Colonic mucosa (tissue), 4 donors: Measurements from ENCODE around the gene XXYLT1. TPM values are rescaled to one million over a fixed set of nuclear protein-coding genes. Genes with fewer than 3 reads are reported as not detected.

Experiments
- DNase-seq: peaks from one replicate; pipeline ENCODE4 v3.0.0-alpha.2; 2020
- H3K27ac ChIP-seq: fragments of 200-600 bp; one replicate; pipeline ENCODE4 v1.8.0; 2021
- H3K27me3 ChIP-seq: fragments of 200-600 bp; one replicate; pipeline ENCODE4 v1.8.0; 2021
- H3K36me3 ChIP-seq: fragments of 200-600 bp; one replicate; pipeline ENCODE4 v1.8.0; 2021
- H3K4me1 ChIP-seq: fragments of 200-600 bp; one replicate; pipeline ENCODE4 v1.8.0; 2021; ENCODE audit warnings: mild to moderate bottlenecking
- H3K4me3 ChIP-seq: fragments of 200-600 bp; one replicate; pipeline ENCODE4 v1.8.0; 2021
- H3K9ac ChIP-seq, 2 donors: one replicate each; pipeline ENCODE4 v1.7.0; 2013; ENCODE audit warnings: control low read depth in 2 of 2, low read depth in 2 of 2, low read length in 2 of 2
- H3K9me3 ChIP-seq: fragments of 200-600 bp; one replicate; pipeline ENCODE4 v1.8.0; 2021
- intact Hi-C: fragments of 100-400 bp; cut with DNase I; formaldehyde crosslinking; loops from one replicate; pipeline ENCODE4 v1.14.1; 2022
- total RNA-seq, 2 donors: library from RNA; stranded (reverse); fragmentation: NEBNext Ultra II Directional in 1 of 2; extraction: Animal tissue kit (Norgen Biotek cat#: 25700) in 1 of 2; gene quantifications; one replicate each; pipeline ENCODE4 v1.2.1, GENCODE V29; 2021
- TF ChIP-seq, protein P1 (sequence below): fragments of 200-600 bp; IDR thresholded peaks from one replicate; pipeline ENCODE4 v1.8.0; 2022; ENCODE audit warnings: antibody characterized with exemption, mild to moderate bottlenecking
- donor health status: healthy.
- donor health status: DM: no; HTN: no; CAD: no.
- donor health status: DM: no; HTN: no; CAD: no.

XXYLT1 gene
- total RNA-seq, 2 donors from 2014 or later: 8.3 to 10.9 TPM

DNA sequence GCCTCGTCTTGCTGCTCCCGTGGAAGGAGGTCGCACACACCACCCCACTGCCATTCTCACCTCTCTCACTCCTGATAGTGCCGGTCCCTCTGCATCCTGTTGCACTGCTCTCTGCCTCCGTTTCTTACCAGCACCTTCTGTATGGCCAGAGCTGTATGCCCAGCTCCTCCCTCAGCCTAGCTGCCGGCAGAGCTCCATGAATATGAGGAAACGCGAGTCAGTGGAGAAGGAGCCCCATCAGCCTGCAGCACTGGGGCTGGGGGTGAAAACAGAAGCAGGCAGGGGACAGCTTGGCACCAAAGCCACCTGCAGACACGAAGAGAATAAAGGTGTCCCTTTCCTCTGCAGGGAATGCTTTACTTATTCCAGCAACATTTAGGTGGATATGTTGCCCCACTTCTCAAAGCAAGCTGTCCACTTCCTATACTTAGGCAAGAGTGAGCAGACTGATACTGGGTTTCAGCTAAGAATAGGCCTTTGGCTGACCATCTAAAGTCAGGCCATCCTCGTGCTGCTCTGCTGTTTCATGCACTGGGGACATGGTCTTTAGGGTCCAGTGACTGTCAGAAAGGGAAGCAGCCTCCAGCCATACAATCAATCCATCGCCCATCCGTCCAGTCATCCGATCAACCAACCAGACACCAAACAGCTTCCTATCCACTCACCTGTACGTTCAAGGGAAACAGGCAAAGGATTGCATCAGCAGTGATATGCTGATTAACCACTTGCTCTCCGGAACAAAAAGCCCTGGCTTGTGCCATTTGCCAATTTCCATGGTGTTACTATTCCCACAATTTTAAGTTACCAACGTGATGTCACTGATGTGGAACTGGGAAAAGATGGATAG, 222.7 kb downstream of the XXYLT1 start:
- DNase-seq: no peak
- Histone ChIP-seq H3K4me3 (no peak overlapping the region), H3K9me3 (no peaks in the 10 kb centered on the region), H3K27ac (no peak overlapping the region), H3K9ac (no peak overlapping the region), H3K36me3 (no peaks in the 10 kb centered on the region), H3K27me3 (no peaks in the 10 kb centered on the region), H3K4me1 (no peaks in the 10 kb centered on the region)
- TF ChIP-seq, protein P1, sequence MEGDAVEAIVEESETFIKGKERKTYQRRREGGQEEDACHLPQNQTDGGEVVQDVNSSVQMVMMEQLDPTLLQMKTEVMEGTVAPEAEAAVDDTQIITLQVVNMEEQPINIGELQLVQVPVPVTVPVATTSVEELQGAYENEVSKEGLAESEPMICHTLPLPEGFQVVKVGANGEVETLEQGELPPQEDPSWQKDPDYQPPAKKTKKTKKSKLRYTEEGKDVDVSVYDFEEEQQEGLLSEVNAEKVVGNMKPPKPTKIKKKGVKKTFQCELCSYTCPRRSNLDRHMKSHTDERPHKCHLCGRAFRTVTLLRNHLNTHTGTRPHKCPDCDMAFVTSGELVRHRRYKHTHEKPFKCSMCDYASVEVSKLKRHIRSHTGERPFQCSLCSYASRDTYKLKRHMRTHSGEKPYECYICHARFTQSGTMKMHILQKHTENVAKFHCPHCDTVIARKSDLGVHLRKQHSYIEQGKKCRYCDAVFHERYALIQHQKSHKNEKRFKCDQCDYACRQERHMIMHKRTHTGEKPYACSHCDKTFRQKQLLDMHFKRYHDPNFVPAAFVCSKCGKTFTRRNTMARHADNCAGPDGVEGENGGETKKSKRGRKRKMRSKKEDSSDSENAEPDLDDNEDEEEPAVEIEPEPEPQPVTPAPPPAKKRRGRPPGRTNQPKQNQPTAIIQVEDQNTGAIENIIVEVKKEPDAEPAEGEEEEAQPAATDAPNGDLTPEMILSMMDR: no peak
- intact Hi-C loops: no loop called here

DNA sequence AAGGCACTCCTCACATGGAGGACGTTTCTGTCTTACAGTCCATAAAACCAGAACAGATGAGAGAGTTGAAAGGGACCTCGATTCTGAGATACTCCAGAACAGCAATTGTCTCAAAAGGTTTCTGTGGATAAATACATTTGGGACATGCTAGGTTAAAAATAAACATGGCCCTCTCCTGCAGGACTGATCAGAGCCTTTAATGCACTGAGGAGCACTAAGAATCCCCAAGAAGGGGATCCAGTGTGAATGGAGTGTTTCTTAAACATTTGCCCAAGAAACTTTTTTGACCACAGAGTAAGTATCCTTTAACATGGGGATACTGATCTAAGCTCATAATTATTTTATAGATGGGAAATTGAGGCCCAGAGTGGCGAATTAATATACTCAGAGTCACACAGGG, 223.4 kb downstream of the XXYLT1 start:
- DNase-seq: no peak
- H3K36me3 ChIP-seq: no peaks in the 10 kb centered on the region
- no peaks in the 10 kb centered on the region for H3K9me3 ChIP-seq
- H3K9ac ChIP-seq: no peak overlapping the region
- intact Hi-C loops: no loop called here
- no peaks in the 10 kb centered on the region for H3K4me1 ChIP-seq
- H3K4me3 ChIP-seq: no peak overlapping the region
- TF ChIP-seq, protein P1: no peak
- H3K27ac ChIP-seq: no peak overlapping the region
- H3K27me3 ChIP-seq: no peaks in the 10 kb centered on the region

DNA sequence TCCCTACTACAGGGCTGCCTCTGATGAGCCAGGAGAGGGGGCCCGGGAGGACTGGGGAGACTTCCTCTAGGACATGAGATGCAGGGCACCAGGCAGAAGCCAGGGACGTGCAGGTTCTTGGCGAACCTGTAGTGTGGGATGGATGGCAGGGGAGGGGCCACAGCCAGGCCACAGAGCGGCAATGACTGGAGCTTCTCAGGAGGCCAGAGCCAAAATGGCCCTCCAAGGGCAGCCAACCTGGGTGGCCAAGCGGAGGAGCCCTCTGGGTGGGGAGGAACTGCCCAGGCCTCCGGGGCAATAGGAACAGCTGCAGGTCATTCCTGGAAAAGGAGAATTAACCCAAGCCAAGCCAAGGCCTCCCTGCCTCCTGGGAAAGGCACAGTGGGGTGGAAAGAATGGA, 224.5 kb downstream of the XXYLT1 start:
- DNase-seq: no peak
- H3K4me1 ChIP-seq: no peaks in the 10 kb centered on the region
- H3K9me3 ChIP-seq: no peaks in the 10 kb centered on the region
- no peaks in the 10 kb centered on the region for H3K27me3 ChIP-seq
- intact Hi-C loops: no loop called here
- no peak overlapping the region for H3K9ac ChIP-seq
- H3K36me3 ChIP-seq: no peaks in the 10 kb centered on the region
- TF ChIP-seq, protein P1: no peak
- no peak overlapping the region for H3K4me3 ChIP-seq
- H3K27ac ChIP-seq: no peak overlapping the region

DNA sequence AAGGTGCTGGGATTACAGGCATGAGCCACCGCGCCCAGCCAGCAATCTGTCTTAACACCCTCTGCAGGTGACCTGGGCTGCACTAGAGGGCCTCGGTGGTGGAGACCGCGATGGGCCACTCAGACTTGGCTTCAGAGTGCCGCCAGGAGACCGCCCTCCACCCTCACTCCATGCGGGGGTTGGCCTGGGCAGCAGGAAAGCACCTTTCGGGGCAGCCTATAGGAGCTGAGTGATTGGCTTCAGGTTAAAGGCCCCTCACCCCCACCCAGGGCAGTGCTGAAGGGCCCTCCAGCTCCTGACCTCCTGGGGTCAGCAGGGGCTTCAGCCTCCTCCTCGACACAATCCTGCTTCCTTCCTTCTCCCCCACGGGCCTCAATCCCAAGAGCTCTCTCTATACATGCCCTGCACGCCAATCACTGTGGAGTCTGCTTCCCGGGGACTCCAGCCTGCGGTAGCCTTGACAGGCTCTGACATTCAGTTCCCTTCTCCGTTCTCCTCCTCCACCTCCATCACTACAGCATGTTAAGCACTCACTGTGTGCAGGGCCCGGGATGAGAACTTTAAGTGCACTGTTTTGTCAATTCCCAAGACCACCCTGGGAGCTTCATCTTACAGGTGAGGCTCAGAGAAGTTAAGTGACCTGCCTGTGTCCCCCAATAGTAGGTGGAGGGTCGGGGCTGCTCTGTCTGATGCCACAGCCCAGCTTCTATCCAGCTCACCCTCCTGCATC, 225.3 kb downstream of the XXYLT1 start:
- no peak overlapping the region for H3K27ac ChIP-seq
- no peaks in the 10 kb centered on the region for H3K36me3 ChIP-seq
- H3K4me1 ChIP-seq: no peaks in the 10 kb centered on the region
- intact Hi-C loops: no loop called here
- no peaks in the 10 kb centered on the region for H3K27me3 ChIP-seq
- no peak overlapping the region for H3K9ac ChIP-seq
- no peak overlapping the region for H3K4me3 ChIP-seq
- TF ChIP-seq, protein P1: no peak
- no peak for DNase-seq
- no peaks in the 10 kb centered on the region for H3K9me3 ChIP-seq

DNA sequence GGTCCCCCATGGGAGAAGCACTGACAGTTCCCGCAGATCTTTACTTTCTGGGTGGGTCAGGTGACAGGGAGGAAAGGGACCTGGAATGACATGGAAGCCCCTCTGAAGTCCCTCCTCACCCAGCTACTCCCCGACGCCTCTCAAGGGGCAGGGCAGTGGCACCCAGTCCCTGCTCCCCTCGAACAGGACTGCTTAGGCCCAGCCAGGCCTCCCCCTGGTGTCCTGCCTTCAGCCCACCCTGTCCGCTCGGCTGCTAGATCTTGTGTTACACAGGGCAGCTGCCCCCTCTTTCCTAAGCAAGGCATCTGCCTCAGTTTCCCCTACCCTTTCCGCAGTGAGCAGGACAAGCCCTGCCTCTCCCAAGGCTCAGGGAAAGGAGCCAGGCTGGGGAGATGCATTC, 226.5 kb downstream of the XXYLT1 start:
- H3K27me3 ChIP-seq: no peaks in the 10 kb centered on the region
- H3K9ac ChIP-seq: no peak overlapping the region
- H3K4me3 ChIP-seq: no peak overlapping the region
- no peaks in the 10 kb centered on the region for H3K36me3 ChIP-seq
- no peaks in the 10 kb centered on the region for H3K4me1 ChIP-seq
- TF ChIP-seq, protein P1: no peak
- no peaks in the 10 kb centered on the region for H3K9me3 ChIP-seq
- no peak for DNase-seq
- H3K27ac ChIP-seq: no peak overlapping the region
- intact Hi-C loops: no loop called here
